Measurements from ENCODE around the gene SUPT4H1.

SUPT4H1 gene

GRCh38 chr17:58377093-58377601 is 25.1 kb upstream of the SUPT4H1 start:
- Histone ChIP-seq H2AFZ (ENCODE audit: low read depth, low read length) (no peak overlapping the region), H3K4me1 (ENCODE audit: low read length) (peaks cover 20% of the 10 kb centered on the region), H4K20me1 (ENCODE audit: insufficient read depth, low read length) (no peaks in the 10 kb centered on the region), H3K27ac (ENCODE audit: low read length) (no peak overlapping the region), H3K4me3 (ENCODE audit: low read length) (no peak overlapping the region), H3K9ac (ENCODE audit: low read length) (no peak overlapping the region), H3K4me2 (ENCODE audit: low read length) (peak overlapping the region; percentile 16; the same call in 1 of the 2 replicates), H3K79me2 (ENCODE audit: low read length) (no peaks in the 10 kb centered on the region), H3K36me3 (replicated peaks; ENCODE audit: low read depth, low read length) (no peaks in the 10 kb centered on the region), H3K27me3 (ENCODE audit: low read depth, low read length) (no peaks in the 10 kb centered on the region), H3K9me3 (ENCODE audit: insufficient read depth, low read length) (no peaks in the 10 kb centered on the region)
- TF ChIP-seq CTCF (IDR thresholded peaks at IDR 0.05; ENCODE audit: low read depth, low read length), result no peak
- no peak for TF ChIP-seq EZH2phosphoT487 (IDR thresholded peaks at IDR 0.05; ENCODE audit: low read depth)

- H3K4me3 ChIP-seq (ENCODE audit: low read length), result no peak overlapping the region
- TF ChIP-seq EZH2phosphoT487 (IDR thresholded peaks at IDR 0.05; ENCODE audit: low read depth) (no peak), CTCF (IDR thresholded peaks at IDR 0.05; ENCODE audit: low read depth, low read length) (no peak)
- no peak overlapping the region for H2AFZ ChIP-seq (ENCODE audit: low read depth, low read length)
- no peaks in the 10 kb centered on the region for H3K36me3 ChIP-seq (replicated peaks; ENCODE audit: low read depth, low read length)
- no peaks in the 10 kb centered on the region for H3K79me2 ChIP-seq (ENCODE audit: low read length)
- H3K4me1 ChIP-seq (ENCODE audit: low read length), result peaks cover 15% of the 10 kb centered on the region
- H4K20me1 ChIP-seq (ENCODE audit: insufficient read depth, low read length), result no peaks in the 10 kb centered on the region
- H3K9ac ChIP-seq (ENCODE audit: low read length), result no peak overlapping the region
- no peak overlapping the region for H3K27ac ChIP-seq (ENCODE audit: low read length)
- peak overlapping the region; percentile 16; the same call in 1 of the 2 replicates for H3K4me2 ChIP-seq (ENCODE audit: low read length)
- H3K27me3 ChIP-seq (ENCODE audit: low read depth, low read length), result no peaks in the 10 kb centered on the region
- no peaks in the 10 kb centered on the region for H3K9me3 ChIP-seq (ENCODE audit: insufficient read depth, low read length)
Measured at GRCh38 chr17:58376472-58377000, 24.5 kb upstream of the SUPT4H1 start.

GRCh38 chr17:58375811-58376210 is 23.8 kb upstream of the SUPT4H1 start:
- H3K27ac ChIP-seq (ENCODE audit: low read length), result no peak overlapping the region
- H4K20me1 ChIP-seq (ENCODE audit: insufficient read depth, low read length), result no peaks in the 10 kb centered on the region
- H3K79me2 ChIP-seq (ENCODE audit: low read length), result no peaks in the 10 kb centered on the region
- TF ChIP-seq EZH2phosphoT487 (IDR thresholded peaks at IDR 0.05; ENCODE audit: low read depth) (no peak), CTCF (IDR thresholded peaks at IDR 0.05; ENCODE audit: low read depth, low read length) (no peak)
- no peaks in the 10 kb centered on the region for H3K27me3 ChIP-seq (ENCODE audit: low read depth, low read length)
- H3K4me2 ChIP-seq (ENCODE audit: low read length), result no peak overlapping the region
- no peak overlapping the region for H3K9ac ChIP-seq (ENCODE audit: low read length)
- H3K4me1 ChIP-seq (ENCODE audit: low read length), result peaks cover 15% of the 10 kb centered on the region
- no peaks in the 10 kb centered on the region for H3K9me3 ChIP-seq (ENCODE audit: insufficient read depth, low read length)
- H2AFZ ChIP-seq (ENCODE audit: low read depth, low read length), result no peak overlapping the region
- H3K4me3 ChIP-seq (ENCODE audit: low read length), result no peak overlapping the region
- no peaks in the 10 kb centered on the region for H3K36me3 ChIP-seq (replicated peaks; ENCODE audit: low read depth, low read length)

- H4K20me1 ChIP-seq (ENCODE audit: insufficient read depth, low read length), result no peaks in the 10 kb centered on the region
- H3K9me3 ChIP-seq (ENCODE audit: insufficient read depth, low read length), result no peaks in the 10 kb centered on the region
- H3K27ac ChIP-seq (ENCODE audit: low read length), result no peak overlapping the region
- no peaks in the 10 kb centered on the region for H3K36me3 ChIP-seq (replicated peaks; ENCODE audit: low read depth, low read length)
- H3K4me3 ChIP-seq (ENCODE audit: low read length), result no peak overlapping the region
- no peak overlapping the region for H2AFZ ChIP-seq (ENCODE audit: low read depth, low read length)
- peaks cover 15% of the 10 kb centered on the region for H3K4me1 ChIP-seq (ENCODE audit: low read length)
- no peak overlapping the region for H3K4me2 ChIP-seq (ENCODE audit: low read length)
- TF ChIP-seq CTCF (IDR thresholded peaks at IDR 0.05; ENCODE audit: low read depth, low read length) (peak; percentile 38), EZH2phosphoT487 (IDR thresholded peaks at IDR 0.05; ENCODE audit: low read depth) (no peak)
- no peaks in the 10 kb centered on the region for H3K79me2 ChIP-seq (ENCODE audit: low read length)
- no peaks in the 10 kb centered on the region for H3K27me3 ChIP-seq (ENCODE audit: low read depth, low read length)
- H3K9ac ChIP-seq (ENCODE audit: low read length), result no peak overlapping the region
Measured at GRCh38 chr17:58375256-58375655, 23.3 kb upstream of the SUPT4H1 start.

Measured in OCI-LY3 (cell line).